Cardiac fibroblast (primary cell): ENCODE data around the gene ATP4A.

Experiments used
- DNase-seq, 2 donors: peaks; one replicate each; pipeline versions ENCODE4 v3.0.0 to v3.0.0-alpha.2; 2010; ENCODE audit warnings: low read depth in 2 of 2
- H3K4me3 ChIP-seq, 2 donors: replicated peaks in 1 of 2; 1 replicate in 1 of 2; 2 replicates in 1 of 2; pipeline ENCODE4 v1.5.1; 2011; ENCODE audit warnings: low read depth in 2 of 2, low read length in 2 of 2, mild to moderate bottlenecking in 2 of 2, moderate library complexity in 1 of 2
- TF ChIP-seq, protein P1 (sequence below): IDR thresholded peaks from one replicate; pipeline ENCODE4 v1.5.1; 2011; ENCODE audit warnings: low read depth, mild to moderate bottlenecking, low read length, inconsistent platforms

Gene ATP4A

DNA sequence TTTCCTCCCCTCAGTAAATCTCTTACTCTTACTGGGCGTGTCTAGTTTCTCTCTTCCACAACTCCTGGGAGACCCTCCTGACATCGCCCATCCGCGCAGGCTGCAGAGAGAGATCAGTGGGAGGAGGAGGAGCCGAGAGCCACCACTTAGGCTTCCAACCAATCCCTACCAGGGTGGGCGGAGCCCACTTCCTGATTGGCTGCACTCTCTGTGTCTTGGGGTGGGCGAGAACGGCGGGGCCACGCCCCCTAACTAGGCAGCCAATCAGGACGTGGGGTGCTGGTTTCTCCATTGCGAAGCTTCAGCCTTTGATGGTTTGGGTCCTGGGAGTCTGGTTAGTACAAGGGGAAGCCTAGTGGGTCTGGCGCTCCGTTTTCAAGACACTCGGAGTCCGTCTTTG is 22.4 kb upstream of the ATP4A start, which contains the start of gene PMIS2:
Gene PMIS2 (plus strand): TSS at position 326 of the 400 bp plus-strand sequence. CDS start 87 bp downstream, outside the sequence.
- TF ChIP-seq, protein P1, sequence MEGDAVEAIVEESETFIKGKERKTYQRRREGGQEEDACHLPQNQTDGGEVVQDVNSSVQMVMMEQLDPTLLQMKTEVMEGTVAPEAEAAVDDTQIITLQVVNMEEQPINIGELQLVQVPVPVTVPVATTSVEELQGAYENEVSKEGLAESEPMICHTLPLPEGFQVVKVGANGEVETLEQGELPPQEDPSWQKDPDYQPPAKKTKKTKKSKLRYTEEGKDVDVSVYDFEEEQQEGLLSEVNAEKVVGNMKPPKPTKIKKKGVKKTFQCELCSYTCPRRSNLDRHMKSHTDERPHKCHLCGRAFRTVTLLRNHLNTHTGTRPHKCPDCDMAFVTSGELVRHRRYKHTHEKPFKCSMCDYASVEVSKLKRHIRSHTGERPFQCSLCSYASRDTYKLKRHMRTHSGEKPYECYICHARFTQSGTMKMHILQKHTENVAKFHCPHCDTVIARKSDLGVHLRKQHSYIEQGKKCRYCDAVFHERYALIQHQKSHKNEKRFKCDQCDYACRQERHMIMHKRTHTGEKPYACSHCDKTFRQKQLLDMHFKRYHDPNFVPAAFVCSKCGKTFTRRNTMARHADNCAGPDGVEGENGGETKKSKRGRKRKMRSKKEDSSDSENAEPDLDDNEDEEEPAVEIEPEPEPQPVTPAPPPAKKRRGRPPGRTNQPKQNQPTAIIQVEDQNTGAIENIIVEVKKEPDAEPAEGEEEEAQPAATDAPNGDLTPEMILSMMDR = no peak
- DNase-seq = peak in 1 of 2 donors; percentile 12
- H3K4me3 ChIP-seq = no peak within 1 kb of the TSS

- TF ChIP-seq, protein P1 = no peak
- no peak for DNase-seq
Measured at GRCh38 chr19:35582760-35583159, 19.3 kb upstream of the ATP4A start.

GRCh38 chr19:35578707-35579106 is 15.2 kb upstream of the ATP4A start:
- TF ChIP-seq, protein P1 = no peak
- no peak for DNase-seq
- H3K4me3 ChIP-seq = no peak overlapping the region

More at GRCh38 chr19:35582760-35583159, 19.3 kb upstream of the ATP4A start:
- H3K4me3 ChIP-seq = no peak overlapping the region

GRCh38 chr19:35577918-35578317 is 14.5 kb upstream of the ATP4A start:
- no peak overlapping the region for H3K4me3 ChIP-seq
- TF ChIP-seq, protein P1 = no peak
- DNase-seq = no peak

DNA sequence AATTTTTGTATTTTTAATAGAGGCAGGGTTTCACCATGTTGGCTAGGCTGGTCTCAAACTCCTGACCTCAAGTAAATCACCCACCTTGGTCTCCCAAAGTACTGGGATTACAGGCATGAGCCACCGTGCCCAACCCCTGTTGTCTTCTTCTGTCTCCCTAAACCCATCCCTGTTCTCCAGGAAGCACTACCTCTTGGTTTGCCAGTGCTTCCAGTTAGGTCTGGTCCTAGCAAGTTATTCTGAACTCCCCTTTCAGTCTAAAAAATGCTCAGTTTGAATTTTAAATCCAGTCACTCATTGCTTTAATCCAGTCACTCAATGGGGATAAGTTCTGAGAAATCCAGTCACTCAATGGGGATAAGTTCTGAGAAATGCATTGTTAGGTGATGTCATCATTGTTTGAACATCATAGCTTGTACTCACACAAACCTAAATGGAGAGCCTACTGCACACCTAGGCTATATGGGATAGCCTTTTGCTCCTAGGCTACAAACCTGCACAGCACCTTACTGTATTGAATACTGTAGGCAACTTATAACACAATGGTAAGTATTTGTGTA is 8.0 kb upstream of the ATP4A start:
- TF ChIP-seq, protein P1 = no peak
- DNase-seq = no peak
- no peak overlapping the region for H3K4me3 ChIP-seq

GRCh38 chr19:35569281-35569781 is 5.9 kb upstream of the ATP4A start:
- TF ChIP-seq, protein P1 = no peak
- DNase-seq = no peak
- H3K4me3 ChIP-seq = no peak overlapping the region

- no peak for DNase-seq
Measured at GRCh38 chr19:35566738-35567137, 3.3 kb upstream of the ATP4A start.

More at GRCh38 chr19:35566738-35567137, 3.3 kb upstream of the ATP4A start:
- no peak overlapping the region for H3K4me3 ChIP-seq
- TF ChIP-seq, protein P1 = no peak
